GM19397 (cell line): Measurements from ENCODE around the gene ARHGAP22.

Experiments
- ATAC-seq: cut with Tn5 transposase; IDR thresholded peaks from one replicate; pipeline ENCODE4 v1.9.1; 2021; ENCODE audit warnings: mild to moderate bottlenecking, moderate library complexity; ENCODE audit not compliant: unreplicated experiment

Gene ARHGAP22

GRCh38 chr10:48608976-48609375 lies 4.1 kb upstream of the ARHGAP22 start:
- no peak for ATAC-seq

DNA sequence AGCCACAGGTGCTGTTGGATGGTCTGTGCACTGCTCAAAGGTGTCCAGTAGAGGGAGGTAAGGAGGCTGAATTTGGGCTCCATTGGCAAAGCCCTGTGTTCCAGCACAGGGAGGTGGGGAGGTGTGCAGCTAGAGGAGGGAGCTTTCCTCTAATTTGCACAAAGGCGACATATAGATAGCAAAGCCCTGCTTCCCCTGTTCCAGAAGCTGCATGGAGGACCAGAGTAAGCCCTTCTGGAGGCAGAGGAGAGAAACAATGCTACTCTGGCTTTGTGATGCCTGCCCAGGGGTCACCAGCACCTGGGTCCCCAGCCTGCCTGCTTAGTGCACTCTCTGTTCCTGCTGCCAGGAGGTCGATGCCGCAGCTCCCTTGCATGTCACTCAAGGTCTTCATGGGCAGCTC lies 3.4 kb upstream of the ARHGAP22 start:
- peak; percentile 74 for ATAC-seq

GRCh38 chr10:48607356-48608278 lies 2.7 kb upstream of the ARHGAP22 start:
- no peak for ATAC-seq

- ATAC-seq: no peak
Observed at GRCh38 chr10:48606530-48607355, 1.9 kb upstream of the ARHGAP22 start.

DNA sequence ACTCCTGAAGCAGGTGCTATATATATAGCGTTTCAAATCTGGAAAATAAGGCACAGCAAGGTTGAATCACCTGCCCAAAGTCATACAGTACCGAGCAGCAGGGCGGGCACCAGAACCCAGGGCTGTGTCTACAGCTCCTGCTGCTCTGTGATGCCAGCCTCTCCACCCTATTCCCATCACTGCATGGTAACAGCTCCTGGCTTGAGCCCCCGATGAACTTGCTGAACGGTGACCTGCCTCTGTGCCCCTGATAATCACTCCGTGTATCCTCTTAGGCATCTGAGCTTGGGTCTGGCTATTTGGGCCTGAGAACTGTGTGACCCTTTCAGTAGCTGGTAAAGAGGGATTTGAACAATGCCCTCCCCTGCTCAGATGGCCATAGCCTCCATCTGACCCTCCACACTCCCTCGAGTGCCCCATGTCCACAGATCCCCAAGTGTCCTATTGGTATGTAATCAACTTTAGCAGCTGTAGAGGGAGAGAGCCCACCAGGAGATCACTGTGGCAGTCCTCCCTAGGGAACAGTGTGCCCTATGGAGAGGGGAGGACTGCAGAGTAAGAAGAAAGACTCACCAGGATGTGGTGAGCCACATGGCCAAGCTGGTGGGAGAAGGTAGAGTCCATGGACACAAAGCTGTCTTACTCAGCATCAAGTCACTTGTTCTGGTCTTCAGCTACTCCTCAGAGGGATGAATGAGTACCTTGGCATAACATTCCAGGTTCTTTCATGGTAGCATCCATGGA lies 1.1 kb upstream of the ARHGAP22 start:
- ATAC-seq: no peak

DNA sequence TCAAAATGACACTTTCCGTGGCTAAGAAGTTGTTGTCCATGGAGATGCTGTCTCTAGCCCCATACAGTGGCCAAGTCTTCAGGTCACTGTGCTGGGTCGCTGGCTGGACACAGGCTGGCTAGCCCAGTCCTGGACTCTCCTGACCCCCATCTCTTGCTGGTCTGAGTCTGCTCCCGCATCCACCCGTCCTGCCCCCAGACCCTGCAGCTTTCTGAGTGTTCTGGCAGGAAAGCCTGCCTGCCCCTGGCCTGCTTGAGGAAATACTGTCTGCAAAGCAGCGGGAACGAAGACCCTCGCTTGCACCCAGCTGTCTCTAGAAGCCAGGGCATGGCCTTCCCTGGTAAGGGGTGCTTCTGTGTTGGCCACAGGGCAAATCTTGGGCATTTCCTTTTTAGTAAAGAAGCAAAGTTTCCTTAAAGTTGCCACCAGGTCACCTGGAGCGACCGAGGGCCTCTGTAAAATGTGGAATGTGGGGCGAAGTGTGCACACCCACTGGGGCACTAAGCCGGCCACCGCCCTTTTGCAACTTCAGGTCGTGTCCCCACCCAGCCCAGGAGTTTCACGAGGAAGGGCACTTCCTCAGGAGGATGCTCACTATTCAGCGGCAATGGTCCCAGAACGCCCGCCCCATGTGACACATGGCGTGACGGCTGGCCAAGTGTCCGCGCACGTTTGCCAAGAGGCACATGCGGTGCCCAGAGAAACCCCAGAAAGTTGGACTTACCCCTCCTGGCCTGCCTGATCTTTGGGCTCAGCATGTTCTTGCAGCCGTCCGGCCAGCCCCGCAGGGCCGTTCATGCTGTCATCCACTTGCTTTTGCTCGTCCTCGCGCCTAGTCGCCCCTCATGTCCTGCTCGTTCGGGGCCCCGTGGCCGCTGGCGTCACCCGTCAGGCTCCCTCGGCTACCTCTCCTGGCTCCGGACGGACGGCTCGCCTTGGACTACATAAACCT lies 558 bp downstream of the ARHGAP22 start:
- no peak for ATAC-seq

- no peak for ATAC-seq
Observed at GRCh38 chr10:48603421-48604038, 1.3 kb downstream of the ARHGAP22 start.

DNA sequence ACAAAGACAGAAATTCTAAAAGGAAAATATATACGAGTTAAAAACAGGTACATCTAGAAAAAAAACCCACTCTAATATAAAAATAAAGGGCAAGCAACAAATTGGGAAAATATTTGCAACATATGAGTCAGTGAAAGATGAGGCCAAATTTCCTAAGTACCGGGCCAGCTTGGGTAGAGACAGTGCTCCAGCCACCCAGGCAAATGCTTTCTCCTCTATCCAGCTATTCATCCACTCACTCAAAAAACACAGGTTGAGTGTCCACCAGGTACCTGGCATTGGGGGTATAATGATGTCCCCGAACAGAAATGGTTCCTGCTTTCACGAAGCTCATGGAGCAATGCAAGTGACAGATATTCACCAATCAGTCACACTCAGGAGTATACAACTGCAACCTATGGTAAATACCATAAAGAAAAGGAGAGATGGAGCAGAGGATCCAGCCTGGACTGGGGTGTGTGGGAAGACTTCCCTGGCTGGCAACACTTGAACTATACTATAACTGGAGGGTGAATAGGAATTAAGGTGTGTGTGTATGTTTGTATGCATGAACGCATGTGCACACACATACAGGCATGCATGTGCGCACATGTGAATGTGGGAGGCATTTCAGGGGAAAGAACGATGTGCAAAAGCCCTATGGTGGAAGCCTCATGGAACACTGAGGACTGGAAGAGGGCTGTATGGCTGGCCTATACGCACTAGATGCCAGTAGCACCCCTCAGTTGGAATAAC lies 2.3 kb downstream of the ARHGAP22 start:
- no peak for ATAC-seq

DNA sequence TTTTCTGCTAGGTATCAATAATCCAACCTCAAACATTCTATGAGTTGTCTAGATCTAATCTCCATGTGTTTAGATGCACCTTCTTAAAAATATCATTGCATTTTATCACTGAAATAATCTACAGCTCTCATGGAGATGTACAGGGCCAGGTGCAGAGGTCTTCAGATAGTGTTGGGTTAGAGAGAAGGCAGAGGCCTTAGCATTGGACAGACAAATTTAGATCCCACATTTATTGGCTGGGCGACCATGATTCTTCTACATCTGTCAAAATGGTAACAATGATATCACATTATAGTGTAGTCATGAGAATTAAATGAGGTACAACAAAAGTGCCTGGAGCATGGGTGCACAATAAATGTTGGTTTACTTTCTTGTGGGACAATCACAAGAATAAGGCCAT lies 3.1 kb downstream of the ARHGAP22 start:
- no peak for ATAC-seq

DNA sequence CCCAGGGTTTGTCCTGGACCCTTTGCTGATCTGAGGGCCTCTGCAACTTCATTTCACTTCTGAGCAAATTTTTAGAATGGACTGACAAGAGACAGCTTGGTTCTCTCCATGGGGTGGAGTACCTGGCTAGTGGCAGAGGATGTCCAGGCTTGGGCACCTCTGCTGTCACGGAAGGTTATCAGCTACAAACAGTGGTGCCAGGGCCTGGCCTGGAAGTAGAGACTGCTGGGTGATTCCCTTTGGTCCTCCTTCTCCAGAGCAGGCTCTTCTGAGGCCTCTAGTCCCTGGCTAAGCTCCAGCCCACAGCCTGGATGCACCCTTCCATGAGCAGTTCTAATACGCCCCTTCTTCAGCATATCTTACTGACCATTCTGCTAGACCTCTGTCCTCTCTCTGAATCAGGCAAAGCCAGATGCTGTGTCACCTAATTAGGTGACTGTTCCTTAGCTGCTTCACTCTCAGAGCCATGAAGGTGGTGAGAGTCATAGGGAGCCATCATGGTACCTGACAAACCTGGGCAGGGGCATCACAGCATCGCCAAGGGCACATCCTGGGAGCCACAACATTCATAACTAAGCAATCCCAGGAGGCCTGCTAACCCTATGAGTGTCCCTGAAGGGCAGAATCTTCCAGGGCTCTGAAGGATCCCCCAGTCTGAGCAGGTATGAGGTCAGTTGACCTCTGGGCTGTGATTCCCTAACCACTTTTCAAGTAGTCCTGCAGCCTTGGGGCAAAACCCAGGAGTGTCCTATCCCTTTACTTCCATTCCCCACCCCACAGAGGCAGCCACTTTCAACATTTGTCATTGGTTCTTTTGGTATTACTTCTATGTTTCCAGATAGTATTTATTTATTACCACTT lies 4.0 kb downstream of the ARHGAP22 start:
- ATAC-seq: no peak

GRCh38 chr10:48599830-48600134 lies 5.1 kb downstream of the ARHGAP22 start:
- no peak for ATAC-seq

- no peak for ATAC-seq
Observed at GRCh38 chr10:48598936-48599829, 5.7 kb downstream of the ARHGAP22 start.

DNA sequence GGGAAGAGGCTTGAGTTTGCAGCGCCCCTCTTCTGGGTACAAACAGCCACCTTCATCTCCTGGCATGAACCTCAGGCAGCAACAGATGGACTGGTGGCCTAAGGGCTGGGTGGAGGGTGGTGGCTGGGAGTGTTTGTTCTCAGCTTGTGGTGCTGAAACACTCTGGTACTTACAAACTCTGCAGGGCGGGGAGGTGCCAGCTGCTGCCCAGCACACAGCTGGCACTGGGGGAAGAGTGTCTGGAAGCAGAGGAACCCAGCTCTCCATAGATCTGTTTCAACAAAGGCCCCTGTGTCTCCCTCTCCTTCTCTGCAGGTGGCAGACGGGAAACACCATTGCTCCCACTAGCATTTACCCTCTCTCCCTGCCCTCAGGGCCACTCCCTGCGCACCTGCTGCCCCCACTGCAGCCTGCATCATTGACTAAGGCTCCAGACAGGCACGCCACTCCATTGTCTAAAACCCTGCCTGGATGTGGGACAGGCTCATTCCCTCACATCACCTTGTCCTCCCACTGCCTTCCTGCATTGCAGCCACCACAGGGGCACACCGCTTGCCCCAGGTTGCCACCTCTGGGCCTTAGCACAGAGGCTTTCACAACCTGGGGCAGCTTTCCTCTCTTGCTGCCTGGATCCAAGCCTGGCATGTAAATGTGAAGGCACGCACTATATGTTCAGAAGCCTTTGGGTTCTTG lies 6.5 kb downstream of the ARHGAP22 start:
- ATAC-seq: no peak

DNA sequence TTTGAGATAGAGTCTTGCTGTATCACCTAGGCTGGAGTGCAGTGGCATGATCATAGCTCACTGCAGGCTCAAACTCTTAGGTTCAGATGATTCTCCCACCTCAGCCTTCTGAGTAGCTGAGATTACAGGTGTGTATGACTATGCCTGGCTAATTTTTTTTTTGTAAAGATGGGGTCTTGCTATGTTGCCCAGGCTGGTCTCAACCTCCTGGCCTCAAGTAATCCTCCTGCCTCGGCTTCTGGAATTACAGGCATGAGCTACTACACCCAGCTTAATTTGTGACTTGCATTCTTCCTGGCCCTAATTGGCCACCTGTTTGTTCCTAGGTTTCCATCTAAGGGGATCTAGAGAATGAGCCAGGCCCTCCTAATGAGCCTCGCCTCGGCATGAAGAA lies 9.3 kb downstream of the ARHGAP22 start:
- ATAC-seq: no peak

GRCh38 chr10:48594803-48595538 lies 9.9 kb downstream of the ARHGAP22 start:
- ATAC-seq: no peak

DNA sequence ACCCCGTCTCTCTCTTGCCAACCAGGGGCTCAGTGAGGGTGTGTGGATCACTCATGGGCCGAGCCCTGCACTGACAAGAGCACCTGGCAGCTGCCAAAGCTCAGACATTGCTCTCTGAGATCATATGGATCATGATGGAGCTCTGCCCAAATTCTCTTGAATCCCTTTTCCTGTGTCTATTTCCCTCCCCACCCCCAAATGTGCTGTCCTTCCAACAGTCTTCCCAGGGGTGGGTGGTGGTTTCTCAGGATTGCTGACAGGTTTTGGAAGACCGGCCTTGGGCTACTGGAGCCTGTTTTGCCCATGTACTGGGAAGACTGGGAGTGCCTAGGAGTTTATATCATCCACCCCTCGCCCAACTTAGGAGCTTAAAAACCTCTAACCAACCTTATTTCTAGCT lies 10.5 kb downstream of the ARHGAP22 start:
- no peak for ATAC-seq
